Measurements from ENCODE around the gene TMEM52. TPM values are rescaled to one million over a fixed set of nuclear protein-coding genes. Genes with fewer than 3 reads are reported as not detected.

The TMEM52 gene
- total and polyA plus RNA-seq, 2 of the 13 experiments (the other 11 are each of a cell fraction or from before 2014, with no cell fraction given): 13.2 to 18.7 TPM

DNA sequence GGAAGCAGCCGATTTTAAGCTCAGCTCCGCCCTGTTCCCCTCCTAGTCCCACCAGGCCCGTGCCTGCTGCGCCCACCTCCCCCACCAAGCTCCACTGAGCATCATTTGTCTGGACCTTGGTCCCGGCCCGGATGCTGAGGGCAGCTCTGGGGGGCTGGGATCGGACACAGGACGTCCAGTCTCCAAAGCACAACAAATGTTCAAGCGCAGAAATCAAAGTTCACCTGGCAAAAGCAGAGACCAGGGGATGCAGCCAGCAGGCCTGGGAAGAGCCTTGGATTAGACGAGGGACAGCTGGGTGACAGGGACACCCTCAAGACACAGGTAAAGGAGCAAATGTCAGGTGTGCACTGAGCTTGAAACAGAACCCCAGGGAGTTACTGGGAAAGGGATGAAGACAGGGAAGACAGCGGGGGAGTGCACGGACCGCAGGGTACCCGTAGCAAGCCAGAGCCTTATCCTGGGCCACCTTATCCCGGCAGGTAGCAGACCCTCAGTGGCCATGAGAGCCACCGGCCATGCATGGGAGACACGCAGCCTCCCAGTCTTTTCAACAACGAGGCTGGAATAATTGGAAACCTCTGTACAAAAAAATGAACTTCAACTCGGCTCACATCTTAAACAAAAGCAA is 22.2 kb upstream of the TMEM52 start (continued):
- no peak for TF ChIP-seq ZNF800 (CRISPR knock-in tag; IDR thresholded peaks at IDR 0.05)
- peak; percentile 23; the same call in 1 of the 2 replicates for TF ChIP-seq CTCF (CRISPR knock-in tag; IDR thresholded peaks at IDR 0.05)
- TF ChIP-seq ZNF274 (CRISPR knock-in tag; IDR thresholded peaks at IDR 0.05): no peak
- no peak for TF ChIP-seq KLF9 (CRISPR knock-in tag; IDR thresholded peaks at IDR 0.05; ENCODE audit: low read depth)
- no peak for TF ChIP-seq BHLHE40 (IDR thresholded peaks at IDR 0.05; ENCODE audit: low read length)
- TF ChIP-seq NCOA2 (CRISPR knock-in tag; IDR thresholded peaks at IDR 0.05): peak; percentile 84
- no peak for TF ChIP-seq ZNF670 (CRISPR knock-in tag; IDR thresholded peaks at IDR 0.05; ENCODE audit: borderline replicate concordance)
- TF ChIP-seq ZNF776 (CRISPR knock-in tag; IDR thresholded peaks at IDR 0.05): 0 out of 2 replicates have a peak, but pooled peaks have one; percentile 18
- no peak for TF ChIP-seq ZSCAN22 (CRISPR knock-in tag; IDR thresholded peaks at IDR 0.05)
- TF ChIP-seq RCOR2 (CRISPR knock-in tag; IDR thresholded peaks at IDR 0.05): peak; percentile 91
- no peak for TF ChIP-seq ZNF547 (CRISPR knock-in tag; IDR thresholded peaks at IDR 0.05)
- TF ChIP-seq AKAP8 (CRISPR knock-in tag; IDR thresholded peaks at IDR 0.05): no peak
- TF ChIP-seq JUN (CRISPR knock-in tag; IDR thresholded peaks at IDR 0.05): 0 out of 2 replicates have a peak, but pooled peaks have one; percentile 37
- peak; percentile 52; the same call in 1 of the 2 replicates for TF ChIP-seq RERE (CRISPR knock-in tag; IDR thresholded peaks at IDR 0.05; ENCODE audit: low read depth)
- peak; percentile 41; the same call in 1 of the 2 replicates for TF ChIP-seq NR2F2 (IDR thresholded peaks at IDR 0.05; ENCODE audit: borderline replicate concordance, low read depth)
- TF ChIP-seq SRSF4 (IDR thresholded peaks at IDR 0.05; ENCODE audit: low read depth, low read length, poor library complexity, severe bottlenecking): no peak
- TF ChIP-seq KAT7 (CRISPR knock-in tag; IDR thresholded peaks at IDR 0.05; ENCODE audit: borderline replicate concordance): peak; percentile 60; the same call in 1 of the 2 replicates
- TF ChIP-seq CCAR2 (optimal IDR thresholded peaks at IDR 0.05; ENCODE audit: low read depth, low read length): no peak
- TF ChIP-seq, protein P1, sequence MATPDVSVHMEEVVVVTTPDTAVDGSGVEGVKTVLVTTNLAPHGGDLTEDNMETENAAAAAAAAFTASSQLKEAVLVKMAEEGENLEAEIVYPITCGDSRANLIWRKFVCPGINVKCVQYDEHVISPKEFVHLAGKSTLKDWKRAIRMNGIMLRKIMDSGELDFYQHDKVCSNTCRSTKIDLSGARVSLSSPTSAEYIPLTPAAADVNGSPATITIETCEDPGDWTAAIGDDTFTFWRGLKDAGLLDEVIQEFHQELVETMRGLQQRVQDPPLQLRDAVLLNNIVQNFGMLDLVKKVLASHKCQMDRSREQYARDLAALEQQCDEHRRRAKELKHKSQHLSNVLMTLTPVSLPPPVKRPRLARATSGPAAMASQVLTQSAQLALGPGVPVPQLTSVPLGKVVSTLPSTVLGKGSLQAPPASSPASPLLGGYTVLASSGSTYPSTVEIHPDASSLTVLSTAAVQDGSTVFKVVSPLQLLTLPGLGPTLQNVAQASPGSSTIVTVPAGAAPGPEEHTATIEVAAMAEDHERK (CRISPR knock-in tag; IDR thresholded peaks at IDR 0.05; ENCODE audit: low read depth): no peak
- peak; percentile 29; the same call in 1 of the 2 replicates for TF ChIP-seq ZNF672 (CRISPR knock-in tag; IDR thresholded peaks at IDR 0.05)
